ENCODE results near the gene FICD. TPM values are rescaled to one million over a fixed set of nuclear protein-coding genes. Genes with fewer than 3 reads are reported as not detected.

The FICD gene
- total RNA-seq, 1 experiment from 2014 or later = 3.6 TPM

GRCh38 chr12:108559007-108559655 lies 44.1 kb downstream of the FICD start:
- ChIA-PET CTCF (no interaction called here), POLR2A (no interaction called here)
- Mint-ChIP-seq H3K36me3 (ENCODE audit: insufficient read depth, unreplicated experiment) (peaks cover 30% of the 10 kb centered on the region), H3K27ac (ENCODE audit: unreplicated experiment) (no peak overlapping the region), H3K4me3 (ENCODE audit: unreplicated experiment) (peak overlapping the region; percentile 96), H3K4me1 (ENCODE audit: low read depth, unreplicated experiment) (peaks cover 1% of the 10 kb centered on the region), H3K9me3 (ENCODE audit: unreplicated experiment) (no peaks in the 10 kb centered on the region), H3K27me3 (ENCODE audit: insufficient read depth, unreplicated experiment) (no peaks in the 10 kb centered on the region)
- no peak for TF ChIP-seq CTCF (IDR thresholded peaks at IDR 0.05; ENCODE audit: insufficient read depth in 1 of 2, low read depth in 1 of 2, low read length in 1 of 2, severe bottlenecking in 1 of 2, unreplicated experiment in 1 of 2)
- Histone ChIP-seq H3K9me3 (no peaks in the 10 kb centered on the region), H3K36me3 (ENCODE audit: control insufficient read depth, insufficient read depth, low read length) (no peaks in the 10 kb centered on the region; the same call in 1 of the 2 replicates), H3K27me3 (replicated peaks; ENCODE audit: control insufficient read depth, insufficient read depth, low read length) (no peaks in the 10 kb centered on the region), H3K4me1 (0 out of 2 replicates have a peak, but pooled peaks cover 3% of the 10 kb centered on the region), H3K4me3 (ENCODE audit: low read depth, low read length) (no peak overlapping the region)
- no peak for DNase-seq
- no TSS peak for BruUV-seq (replicated peaks)
- intact Hi-C loops (cut with micrococcal nuclease; ENCODE audit: unreplicated experiment) = no loop called here

- Mint-ChIP-seq H3K36me3 (ENCODE audit: insufficient read depth, unreplicated experiment) (peaks cover 30% of the 10 kb centered on the region), H3K9me3 (ENCODE audit: unreplicated experiment) (no peaks in the 10 kb centered on the region), H3K4me1 (ENCODE audit: low read depth, unreplicated experiment) (no peaks in the 10 kb centered on the region), H3K4me3 (ENCODE audit: unreplicated experiment) (peak overlapping the region; percentile 96), H3K27me3 (ENCODE audit: insufficient read depth, unreplicated experiment) (no peaks in the 10 kb centered on the region), H3K27ac (ENCODE audit: unreplicated experiment) (peak overlapping the region; percentile 99)
- H3K27me3 ChIP-seq (replicated peaks; ENCODE audit: control insufficient read depth, insufficient read depth, low read length) = no peaks in the 10 kb centered on the region
- ChIA-PET CTCF (interaction anchor here (0.5 kb wide), 1 partner anchor 872 kb away, joined by 4 read pairs; no protein-coding TSS in a partner anchor), POLR2A (no interaction called here)
- no peaks in the 10 kb centered on the region; the same call in 1 of the 2 replicates for H3K36me3 ChIP-seq (ENCODE audit: control insufficient read depth, insufficient read depth, low read length)
- 0 out of 2 replicates have a peak, but pooled peaks cover 3% of the 10 kb centered on the region for H3K4me1 ChIP-seq
- no peak for DNase-seq
- intact Hi-C loops (cut with micrococcal nuclease; ENCODE audit: unreplicated experiment) = no loop called here
- no peak for TF ChIP-seq CTCF (IDR thresholded peaks at IDR 0.05; ENCODE audit: insufficient read depth in 1 of 2, low read depth in 1 of 2, low read length in 1 of 2, severe bottlenecking in 1 of 2, unreplicated experiment in 1 of 2)
- BruUV-seq (replicated peaks) = no TSS peak
- peak overlapping the region; percentile 92 for H3K4me3 ChIP-seq (ENCODE audit: low read depth, low read length)
- no peaks in the 10 kb centered on the region for H3K9me3 ChIP-seq
These were observed 44.7 kb downstream of the FICD start for GRCh38 chr12:108559748-108560147.

DNA sequence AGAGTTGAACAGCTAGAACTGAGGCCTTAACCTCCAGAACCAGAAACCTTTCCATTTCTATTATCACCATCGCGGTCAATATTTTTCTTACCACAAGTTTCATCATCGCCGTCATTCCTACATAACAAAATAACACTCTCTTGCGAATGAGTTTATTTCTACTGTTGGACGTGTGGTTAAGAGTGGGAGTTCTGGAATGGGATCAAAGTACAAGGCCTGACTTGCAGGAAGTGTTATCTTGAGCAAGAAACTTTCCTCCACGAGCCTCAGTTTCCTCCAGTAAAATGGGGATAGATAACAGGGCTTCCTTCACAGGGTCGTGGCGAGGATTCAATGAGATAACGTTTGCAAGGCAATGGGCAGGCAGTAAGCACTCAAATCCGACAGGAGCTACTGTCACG lies 45.2 kb downstream of the FICD start:
- Mint-ChIP-seq H3K4me1 (ENCODE audit: low read depth, unreplicated experiment) (no peaks in the 10 kb centered on the region), H3K27me3 (ENCODE audit: insufficient read depth, unreplicated experiment) (no peaks in the 10 kb centered on the region), H3K36me3 (ENCODE audit: insufficient read depth, unreplicated experiment) (peaks cover 30% of the 10 kb centered on the region), H3K27ac (ENCODE audit: unreplicated experiment) (peak overlapping the region; percentile 99), H3K4me3 (ENCODE audit: unreplicated experiment) (peak overlapping the region; percentile 96), H3K9me3 (ENCODE audit: unreplicated experiment) (no peaks in the 10 kb centered on the region)
- POLR2A ChIA-PET = no interaction called here
- Histone ChIP-seq H3K9me3 (no peaks in the 10 kb centered on the region), H3K27me3 (replicated peaks; ENCODE audit: control insufficient read depth, insufficient read depth, low read length) (no peaks in the 10 kb centered on the region), H3K4me1 (0 out of 2 replicates have a peak, but pooled peaks cover 3% of the 10 kb centered on the region), H3K4me3 (ENCODE audit: low read depth, low read length) (peak overlapping the region; percentile 92), H3K36me3 (ENCODE audit: control insufficient read depth, insufficient read depth, low read length) (peaks cover 2% of the 10 kb centered on the region; the same call in 1 of the 2 replicates)
- TSS peak; percentile 48 for BruUV-seq (replicated peaks)
- TF ChIP-seq CTCF (IDR thresholded peaks at IDR 0.05; ENCODE audit: insufficient read depth in 1 of 2, low read depth in 1 of 2, low read length in 1 of 2, severe bottlenecking in 1 of 2, unreplicated experiment in 1 of 2) = no peak
- peak in 1 of 2 experiments; percentile 17 for DNase-seq
- CTCF ChIA-PET = interaction anchor here (0.5 kb wide), 1 partner anchor 872 kb away, joined by 4 read pairs; no protein-coding TSS in a partner anchor
- intact Hi-C loops (cut with micrococcal nuclease; ENCODE audit: unreplicated experiment) = no loop called here
